Osteoblast (primary cell): ENCODE results near the gene ARMC10. TPM values are rescaled to one million over a fixed set of nuclear protein-coding genes. Genes with fewer than 3 reads are reported as not detected.

Experiments
- DNase-seq: peaks from one replicate; pipeline ENCODE4 v3.0.0; 2011; ENCODE audit warnings: low spot score, mixed read lengths; ENCODE audit not compliant: insufficient read length; ENCODE audit errors: missing footprints
- H2AFZ ChIP-seq: 2 replicates; pipeline ENCODE4 v1.6.0; 2011; ENCODE audit warnings: mild to moderate bottlenecking, low read length
- H3K27ac ChIP-seq: 2 replicates; pipeline ENCODE4 v1.5.1; 2011; ENCODE audit warnings: mild to moderate bottlenecking, low read depth, low read length, moderate library complexity
- H3K27me3 ChIP-seq: 2 replicates; pipeline ENCODE4 v1.6.0; 2012; ENCODE audit warnings: mild to moderate bottlenecking, control low read depth, inconsistent platforms, low read length, moderate library complexity; ENCODE audit not compliant: insufficient read depth
- H3K36me3 ChIP-seq: 2 replicates; pipeline ENCODE4 v1.5.1; 2011; ENCODE audit warnings: mild to moderate bottlenecking, low read length, control low read depth, moderate library complexity; ENCODE audit not compliant: insufficient read depth
- H3K4me1 ChIP-seq: 2 replicates; pipeline ENCODE4 v1.5.1; 2011; ENCODE audit warnings: mild to moderate bottlenecking, low read length, control low read depth, moderate library complexity; ENCODE audit not compliant: insufficient read depth
- H3K4me2 ChIP-seq: 2 replicates; pipeline ENCODE4 v1.6.0; 2011; ENCODE audit warnings: mild to moderate bottlenecking, low read length; ENCODE audit not compliant: insufficient read depth
- H3K4me3 ChIP-seq: fragments of 200-600 bp; sonication (generic); 3 replicates; pipeline ENCODE4 v1.5.1; 2012; ENCODE audit warnings: mild to moderate bottlenecking, low read length, inconsistent platforms; ENCODE audit not compliant: insufficient read depth
- H3K79me2 ChIP-seq: 2 replicates; pipeline ENCODE4 v1.6.0; 2012; ENCODE audit warnings: mild to moderate bottlenecking, low read length, control low read depth, inconsistent platforms; ENCODE audit not compliant: insufficient read depth
- H3K9me3 ChIP-seq: 2 replicates; pipeline ENCODE4 v1.5.1; 2011; ENCODE audit warnings: low read depth, low read length, control low read depth
- H4K20me1 ChIP-seq: 2 replicates; pipeline ENCODE4 v1.6.0; 2012; ENCODE audit warnings: mild to moderate bottlenecking, low read length, control low read depth; ENCODE audit not compliant: insufficient read depth
- CTCF ChIP-seq: IDR thresholded peaks from 2 replicates; pipeline ENCODE4 v1.5.1; 2011; ENCODE audit warnings: mild to moderate bottlenecking, low read depth, low read length, moderate library complexity; ENCODE audit errors: extremely low read depth
- total RNA-seq: library from RNA; depleted of rRNA; stranded (reverse); fragments of >200 nt; gene quantifications from 2 replicates; pipeline ENCODE4 v1.2.3, GENCODE V29; 2012

ARMC10 gene
- total RNA-seq, 1 donor, result 34.4 TPM

- H3K4me3 ChIP-seq, result no peak overlapping the region
- no peak for DNase-seq
- H3K36me3 ChIP-seq, result peaks cover 5% of the 10 kb centered on the region
- no peaks in the 10 kb centered on the region for H4K20me1 ChIP-seq
- no peak overlapping the region for H2AFZ ChIP-seq
- no peaks in the 10 kb centered on the region for H3K79me2 ChIP-seq
- TF ChIP-seq CTCF, result no peak
- no peak overlapping the region for H3K4me2 ChIP-seq
- no peak overlapping the region for H3K27ac ChIP-seq
- H3K27me3 ChIP-seq, result no peaks in the 10 kb centered on the region
- no peaks in the 10 kb centered on the region for H3K9me3 ChIP-seq
- peaks cover 20% of the 10 kb centered on the region for H3K4me1 ChIP-seq
Measured at GRCh38 chr7:103116991-103117390, 42.1 kb downstream of the ARMC10 start.

GRCh38 chr7:103117465-103117864 lies 42.5 kb downstream of the ARMC10 start:
- H3K27ac ChIP-seq, result no peak overlapping the region
- no peaks in the 10 kb centered on the region for H3K79me2 ChIP-seq
- H3K27me3 ChIP-seq, result no peaks in the 10 kb centered on the region
- H3K4me2 ChIP-seq, result no peak overlapping the region
- no peak for TF ChIP-seq CTCF
- H3K36me3 ChIP-seq, result peaks cover 5% of the 10 kb centered on the region
- H4K20me1 ChIP-seq, result no peaks in the 10 kb centered on the region
- DNase-seq, result no peak
- H2AFZ ChIP-seq, result no peak overlapping the region
- peaks cover 20% of the 10 kb centered on the region for H3K4me1 ChIP-seq
- no peaks in the 10 kb centered on the region for H3K9me3 ChIP-seq
- H3K4me3 ChIP-seq, result no peak overlapping the region

GRCh38 chr7:103119791-103120291 lies 44.9 kb downstream of the ARMC10 start:
- TF ChIP-seq CTCF, result no peak
- Histone ChIP-seq H3K4me1 (peaks cover under 1% of the 10 kb centered on the region), H3K9me3 (no peaks in the 10 kb centered on the region), H3K36me3 (peaks cover 5% of the 10 kb centered on the region), H3K27me3 (no peaks in the 10 kb centered on the region), H4K20me1 (no peaks in the 10 kb centered on the region), H3K4me2 (no peak overlapping the region), H3K4me3 (no peak overlapping the region), H3K27ac (no peak overlapping the region), H2AFZ (no peak overlapping the region), H3K79me2 (no peaks in the 10 kb centered on the region)
- DNase-seq, result no peak

- Histone ChIP-seq H4K20me1 (no peaks in the 10 kb centered on the region), H3K9me3 (no peaks in the 10 kb centered on the region), H2AFZ (no peak overlapping the region), H3K27me3 (no peaks in the 10 kb centered on the region), H3K4me2 (no peak overlapping the region), H3K4me3 (no peak overlapping the region), H3K27ac (no peak overlapping the region), H3K79me2 (no peaks in the 10 kb centered on the region), H3K36me3 (peaks cover 5% of the 10 kb centered on the region), H3K4me1 (no peaks in the 10 kb centered on the region)
- no peak for DNase-seq
- no peak for TF ChIP-seq CTCF
Measured at GRCh38 chr7:103120362-103120761, 45.4 kb downstream of the ARMC10 start.
